Lower leg skin (tissue), 4 donors: Measurements from ENCODE around the gene GOLGA6D. TPM values are rescaled to one million over a fixed set of nuclear protein-coding genes. Genes with fewer than 3 reads are reported as not detected.
"Not testable (repeated sequence)": the region's sequence is repeated elsewhere in the genome, so short reads cannot be mapped to it uniquely, and the experiment has no call there.

Experiments
- DNase-seq, 2 donors: peaks; one replicate each; pipeline ENCODE4 v3.0.0-alpha.2; 2019; ENCODE audit warnings: low spot score in 2 of 2
- H3K4me3 ChIP-seq: fragments of 200-600 bp; sonication (generic); 2 replicates; pipeline ENCODE4 v1.5.1; 2017; ENCODE audit warnings: mild to moderate bottlenecking, low read depth; ENCODE audit not compliant: poor library complexity, severe bottlenecking
- CTCF ChIP-seq, 3 donors: fragments of 450-650 bp; IDR thresholded peaks; one replicate each; pipeline ENCODE4 v1.5.1; 2016; ENCODE audit warnings: antibody characterized with exemption in 3 of 3, mild to moderate bottlenecking in 3 of 3, moderate library complexity in 2 of 3
- POLR2A ChIP-seq, 2 donors: fragments of 450-650 bp; IDR thresholded peaks; one replicate each; pipeline ENCODE4 v1.6.1; 2016 to 2017; ENCODE audit warnings: antibody characterized with exemption in 2 of 2, mild to moderate bottlenecking in 1 of 2, moderate library complexity in 1 of 2
- WGBS, 2 donors: methylation state at CpG; one replicate each; pipeline ENCODE4 v1.1.5; 2018; 5-methylcytosine and 5-hydroxymethylcytosine counted together
- intact Hi-C: fragments of 100-400 bp; cut with DNase I; formaldehyde crosslinking; loops from one replicate; pipeline ENCODE4 v1.15.0; 2023; ENCODE audit warnings: low total_unique reads
- total RNA-seq, 4 donors: library from RNA; depleted of rRNA; stranded (reverse); fragments of >200 nt; gene quantifications; one replicate each; pipeline ENCODE4 v1.1.0, GENCODE V29; 2016

GOLGA6D gene
- total RNA-seq, 4 donors from 2014 or later: 0.08 to 1.3 TPM; not detected in 2

GRCh38 chr15:75306188-75306587 lies 23.6 kb downstream of the GOLGA6D start:
- WGBS, 2 donors: 59 to 60% methylated on average over 3 of the region's 3 CpGs
- TF ChIP-seq CTCF (IDR thresholded peaks at IDR 0.05) (no peak), POLR2A (IDR thresholded peaks at IDR 0.05) (no peak)
- intact Hi-C loops: no loop called here

DNA sequence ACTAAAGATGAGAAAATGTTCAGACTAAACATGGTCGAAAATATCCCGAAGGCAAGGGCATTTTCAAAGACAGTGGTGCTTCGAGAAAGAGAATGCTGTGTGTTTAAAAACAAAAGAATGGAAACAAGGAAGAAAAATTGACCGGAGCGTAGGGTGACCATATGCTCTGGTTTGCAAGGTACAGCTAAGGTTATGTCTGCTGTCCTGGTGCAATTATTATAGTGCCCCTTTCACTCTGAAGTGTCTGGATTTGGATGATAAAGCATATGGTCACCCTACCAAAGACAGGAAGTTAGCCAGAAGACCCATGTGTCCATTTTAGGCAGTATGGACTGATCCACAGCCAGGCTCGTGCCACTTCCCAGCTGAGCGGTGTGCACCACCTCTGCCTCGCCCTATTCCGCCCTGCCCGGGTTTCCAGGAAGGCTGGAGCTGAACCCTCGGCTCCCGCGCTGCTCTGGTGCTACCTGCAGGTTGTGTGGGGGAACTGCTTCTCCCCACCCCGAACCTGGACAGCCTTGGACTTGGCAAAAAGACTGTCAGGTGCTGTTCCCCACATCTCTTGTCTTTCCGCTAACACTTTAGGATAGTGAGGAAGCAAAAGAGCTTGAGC lies 25.2 kb downstream of the GOLGA6D start:
- 28 to 33% methylated on average over 15 of the region's 15 CpGs for WGBS, 2 donors
- DNase-seq: peak in 1 of 2 donors; percentile 84

More at GRCh38 chr15:75306188-75306587, 23.6 kb downstream of the GOLGA6D start:
- DNase-seq: no peak
- H3K4me3 ChIP-seq: no peak overlapping the region

GRCh38 chr15:75309711-75310110 lies 27.1 kb downstream of the GOLGA6D start:
- no peak for TF ChIP-seq POLR2A (IDR thresholded peaks at IDR 0.05)
- no peak for TF ChIP-seq CTCF (IDR thresholded peaks at IDR 0.05)
- no peak overlapping the region for H3K4me3 ChIP-seq
- peak in 1 of 2 donors; percentile 23 for DNase-seq
- intact Hi-C loops: no loop called here

More for the DNA sequence above, 25.2 kb downstream of the GOLGA6D start:
- no peak overlapping the region for H3K4me3 ChIP-seq
- intact Hi-C loops: no loop called here
- TF ChIP-seq CTCF (IDR thresholded peaks at IDR 0.05) (no peak), POLR2A (IDR thresholded peaks at IDR 0.05) (no peak)

DNA sequence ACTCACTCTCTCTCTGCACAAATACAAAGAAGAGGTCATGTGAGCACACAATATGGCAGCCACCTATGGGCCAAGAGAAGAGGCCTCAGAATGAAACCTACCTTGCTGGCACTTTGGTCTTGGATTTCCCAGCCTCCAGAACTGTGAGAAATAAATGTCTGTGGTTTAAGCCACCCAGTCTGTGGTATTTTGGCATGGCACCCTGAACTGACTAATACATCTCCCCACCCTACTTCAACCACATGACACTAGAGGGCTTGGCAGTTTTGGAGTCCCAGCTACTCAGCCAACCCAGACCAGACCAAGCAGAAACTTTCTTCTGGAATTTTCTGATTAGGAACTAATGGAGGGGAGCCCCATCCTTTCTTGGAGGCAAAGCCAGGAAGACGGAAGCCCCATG lies 29.9 kb downstream of the GOLGA6D start:
- H3K4me3 ChIP-seq, intact Hi-C loops: not testable (repeated sequence)
- WGBS, 2 donors: 62 to 83% methylated on average over 1 of the region's 1 CpG
- DNase-seq: peak in 1 of 2 donors; percentile 45

DNA sequence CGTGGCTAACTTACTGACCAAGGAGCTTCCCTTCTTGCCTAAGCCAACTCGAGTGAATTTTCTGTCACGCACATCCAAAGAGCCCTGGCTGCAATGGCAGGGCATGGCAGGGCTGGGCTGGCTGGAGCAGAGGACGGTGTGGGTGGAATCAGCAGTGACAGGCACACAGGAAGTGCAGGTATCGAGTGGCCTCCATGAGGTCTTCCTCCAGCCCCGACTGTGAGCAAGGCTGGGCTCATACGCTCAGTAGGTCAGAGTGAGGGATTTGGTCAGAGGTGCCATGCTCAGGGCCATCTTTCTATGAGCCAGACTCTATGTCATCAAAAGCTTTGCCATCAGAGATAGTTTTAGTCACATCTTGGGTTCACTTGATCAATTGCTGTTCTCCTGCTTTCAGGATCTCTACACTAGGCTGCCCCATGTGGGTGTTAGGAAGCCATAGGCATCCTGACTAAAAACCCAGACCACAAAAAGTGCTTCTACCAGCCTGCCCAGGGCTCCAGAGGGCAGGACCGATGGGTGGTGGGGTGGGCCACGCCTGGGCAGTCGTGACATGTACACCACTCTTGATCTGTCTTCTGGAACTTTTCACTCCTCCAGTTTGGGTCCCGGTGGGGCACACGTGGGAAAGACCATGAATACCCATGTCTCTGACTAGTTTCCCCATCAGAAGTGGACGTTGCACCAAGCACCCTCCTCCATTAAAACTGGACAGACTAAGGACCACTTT lies 30.6 kb downstream of the GOLGA6D start:
- TF ChIP-seq CTCF (IDR thresholded peaks at IDR 0.05) (no peak), POLR2A (IDR thresholded peaks at IDR 0.05) (no peak)
- peak in 1 of 2 donors; percentile 49 for DNase-seq
- WGBS, 2 donors: 86 to 90% methylated on average over 13 of the region's 13 CpGs
- no peak overlapping the region for H3K4me3 ChIP-seq
- intact Hi-C loops: no loop called here

- no peak for TF ChIP-seq CTCF (IDR thresholded peaks at IDR 0.05)
- TF ChIP-seq POLR2A (IDR thresholded peaks at IDR 0.05): no peak
- H3K4me3 ChIP-seq: no peak overlapping the region
- DNase-seq: peak in 1 of 2 donors; percentile 10
- WGBS, 2 donors: 88 to 91% methylated on average over 5 of the region's 5 CpGs
- intact Hi-C loops: no loop called here
These were observed 32.1 kb downstream of the GOLGA6D start for GRCh38 chr15:75314552-75315290.

DNA sequence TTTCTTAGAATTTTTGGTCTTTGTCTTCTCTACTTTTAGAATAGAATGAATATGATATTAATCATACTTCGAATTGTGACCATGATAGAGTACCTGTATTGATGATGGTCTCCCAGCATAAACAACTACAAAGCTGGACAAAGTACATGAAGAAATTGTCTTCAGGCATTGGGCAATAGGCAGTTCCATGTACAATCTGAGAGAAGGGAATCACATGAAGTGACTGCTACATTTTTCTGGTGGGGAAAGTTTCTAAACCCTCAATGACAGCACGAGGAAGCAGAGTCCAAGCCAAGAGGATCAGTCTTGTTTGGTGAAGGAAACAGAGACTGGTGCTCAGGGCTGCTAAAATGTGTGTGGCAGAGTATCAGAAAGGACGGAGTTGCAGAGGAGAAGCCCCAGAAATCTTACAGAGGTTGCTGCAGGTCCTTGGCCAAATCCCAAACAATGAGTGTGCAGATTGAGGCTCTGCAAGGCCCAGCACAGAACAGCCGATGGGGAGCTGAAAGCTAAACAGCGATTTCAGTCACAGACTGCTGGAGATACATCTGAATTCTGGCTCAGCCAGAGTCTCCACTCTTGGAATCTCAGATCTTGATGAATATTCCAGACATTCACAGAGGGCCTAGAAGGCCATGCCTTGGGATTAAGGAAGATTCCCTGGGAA lies 36.7 kb downstream of the GOLGA6D start:
- WGBS, 2 donors: 91 to 93% methylated on average over 5 of the region's 5 CpGs
- peak in 1 of 2 donors; percentile 36 for DNase-seq
- H3K4me3 ChIP-seq, intact Hi-C loops: not testable (repeated sequence)
